GM18498 (cell line): ENCODE measurements around the gene BLOC1S6.
A peak's percentile ranks its signal among the peaks of the same experiment; 100 is the strongest.
"Not testable (repeated sequence)": the region's sequence is repeated elsewhere in the genome, so short reads cannot be mapped to it uniquely, and the experiment has no call there.

ENCODE experiments used
- ATAC-seq: cut with Tn5 transposase; IDR thresholded peaks from one replicate; pipeline ENCODE4 v1.9.1; 2021; ENCODE audit warnings: mild to moderate bottlenecking, moderate library complexity; ENCODE audit not compliant: unreplicated experiment

BLOC1S6 gene

GRCh38 chr15:45637552-45638033 lies 50.4 kb downstream of the BLOC1S6 start:
- peak; percentile 46 for ATAC-seq

GRCh38 chr15:45640616-45641015 lies 53.4 kb downstream of the BLOC1S6 start:
- no peak for ATAC-seq

- no peak for ATAC-seq
These were observed 54.2 kb downstream of the BLOC1S6 start for GRCh38 chr15:45641374-45641781.

GRCh38 chr15:45641999-45642932 lies 55.1 kb downstream of the BLOC1S6 start:
- ATAC-seq: no peak

GRCh38 chr15:45644437-45644836 lies 57.3 kb downstream of the BLOC1S6 start:
- ATAC-seq: no peak

GRCh38 chr15:45645026-45645980 lies 58.1 kb downstream of the BLOC1S6 start:
- ATAC-seq: no peak

- no peak for ATAC-seq
These were observed 59.0 kb downstream of the BLOC1S6 start for GRCh38 chr15:45646220-45646619.

- ATAC-seq: no peak
These were observed 60.6 kb downstream of the BLOC1S6 start for GRCh38 chr15:45647828-45648227.

- no peak for ATAC-seq
These were observed 61.5 kb downstream of the BLOC1S6 start for GRCh38 chr15:45648521-45649200.

GRCh38 chr15:45650007-45650406 lies 62.8 kb downstream of the BLOC1S6 start:
- ATAC-seq: not testable (repeated sequence)

GRCh38 chr15:45650889-45651525 lies 63.8 kb downstream of the BLOC1S6 start:
- ATAC-seq: no peak

GRCh38 chr15:45653702-45654424 lies 66.7 kb downstream of the BLOC1S6 start:
- ATAC-seq: no peak

- ATAC-seq: no peak
These were observed 67.6 kb downstream of the BLOC1S6 start for GRCh38 chr15:45654749-45655148.

- no peak for ATAC-seq
These were observed 70.1 kb downstream of the BLOC1S6 start for GRCh38 chr15:45657254-45657653.

GRCh38 chr15:45657764-45658545 lies 70.8 kb downstream of the BLOC1S6 start:
- ATAC-seq: no peak
